HCT116 (cell line): ENCODE results near the gene RGS7. TPM values are rescaled to one million over a fixed set of nuclear protein-coding genes. Genes with fewer than 3 reads are reported as not detected.

Experiments used
- ATAC-seq: fragments of 200-7000 bp; cut with Tn5 transposase; 2 replicates; pipeline ENCODE4 v1.9.1; 2020; ENCODE audit warnings: mild to moderate bottlenecking, moderate library complexity
- BruUV-seq: library from RNA; stranded (reverse); fragments of 400-500 nt; replicated peaks from 2 replicates; lab custom pipeline; 2021; lab: Mats Ljungman, UMichigan
- CTCF ChIA-PET: fragments of 300-600 bp; sonication (Branson Sonifier 250); formaldehyde crosslinking; loops from one replicate; lab custom pipeline; 2021; ENCODE audit warnings: antibody characterized with exemption; lab: Charles Lee
- POLR2A ChIA-PET: fragments of 300-600, 350-600 bp; sonication (Branson Sonifier 250); formaldehyde crosslinking; loops from one replicate; lab custom pipeline; 2021; ENCODE audit warnings: antibody characterized with exemption; lab: Charles Lee
- RAD21 ChIA-PET, 2 experiments: fragments of 300-600 bp; sonication (Branson Sonifier 250); formaldehyde crosslinking; loops; one replicate each; lab custom pipeline; 2023; ENCODE audit warnings: low total read pairs in 2 of 2; ENCODE audit not compliant: uncharacterized antibody in 2 of 2, unreplicated experiment in 2 of 2, low non-redundant PET in 1 of 2; lab: Charles Lee
- DNase-seq: peaks from one replicate; pipeline ENCODE4 v3.0.0-alpha.2; 2010; ENCODE audit warnings: low read depth, low spot score
- H2AFZ ChIP-seq: fragments of 200-600 bp; shearing (Covaris generic), sonication (generic); 2 replicates; pipeline ENCODE4 v1.6.1; 2017; ENCODE audit warnings: low read depth, mixed run types, mixed read lengths, antibody characterized with exemption, low read length; ENCODE audit not compliant: poor library complexity, severe bottlenecking
- H3K27ac ChIP-seq: 2 replicates; pipeline ENCODE4 v1.5.1; 2012; ENCODE audit warnings: low read depth, low read length
- H3K27me3 ChIP-seq: fragments of 200-600 bp; sonication (generic); 2 replicates; pipeline ENCODE4 v1.6.1; 2016; ENCODE audit warnings: mixed run types, low read length, mixed read lengths; ENCODE audit not compliant: insufficient read depth
- H3K36me3 ChIP-seq, 2 experiments: fragments of 200-500 bp in 1 of 2; fragments of 200-600 bp in 1 of 2; sonication (Bioruptor generic) in 1 of 2; sonication (generic) in 1 of 2; 2 replicates each; pipeline versions ENCODE4 v1.5.1 to v1.6.1; 2014 to 2016; ENCODE audit warnings: low read length in 2 of 2, inconsistent platforms in 1 of 2, mixed read lengths in 1 of 2, mixed run types in 1 of 2; ENCODE audit not compliant: insufficient read depth in 2 of 2, control insufficient read depth in 1 of 2
- H3K4me1 ChIP-seq, 2 experiments: fragments of 200-600 bp in 1 of 2; sonication (generic) in 1 of 2; 2 replicates each; pipeline versions ENCODE4 v1.5.1 to v1.6.1; 2012 to 2017; ENCODE audit warnings: low read length in 2 of 2, inconsistent platforms in 1 of 2, mild to moderate bottlenecking in 1 of 2, mixed read lengths in 1 of 2, mixed run types in 1 of 2, moderate library complexity in 1 of 2; ENCODE audit not compliant: insufficient read depth in 2 of 2, control insufficient read depth in 1 of 2
- H3K4me2 ChIP-seq: fragments of 200-600 bp; sonication (generic); 2 replicates; pipeline ENCODE4 v1.6.1; 2017; ENCODE audit warnings: mixed run types, low read length, mixed read lengths
- H3K4me3 ChIP-seq, 2 experiments: fragments of 200-600 bp in 1 of 2; sonication (generic) in 1 of 2; replicated peaks in 1 of 2; 2 replicates each; pipeline ENCODE4 v1.5.1; 2011 to 2016; ENCODE audit warnings: low read length in 2 of 2, control low read depth in 1 of 2, low read depth in 1 of 2, mild to moderate bottlenecking in 1 of 2, mixed read lengths in 1 of 2, mixed run types in 1 of 2
- H3K79me2 ChIP-seq: fragments of 200-600 bp; sonication (generic); 2 replicates; pipeline ENCODE4 v1.6.1; 2017; ENCODE audit warnings: mild to moderate bottlenecking, mixed run types, low read length, moderate library complexity, mixed read lengths; ENCODE audit not compliant: insufficient read depth
- H3K9ac ChIP-seq: fragments of 200-600 bp; sonication (generic); 2 replicates; pipeline ENCODE4 v1.6.1; 2016; ENCODE audit warnings: low read length, mixed read lengths
- H3K9me2 ChIP-seq: fragments of 200-600 bp; sonication (generic), shearing (Covaris generic); 2 replicates; pipeline ENCODE4 v1.6.1; 2017; ENCODE audit warnings: mixed run types, mild to moderate bottlenecking, moderate library complexity; ENCODE audit not compliant: insufficient read depth
- H3K9me3 ChIP-seq, 2 experiments: fragments of 200-500 bp in 1 of 2; fragments of 200-600 bp in 1 of 2; sonication (Bioruptor generic) in 1 of 2; sonication (generic) in 1 of 2; 2 replicates each; pipeline ENCODE4 v1.6.1; 2014 to 2017; ENCODE audit warnings: low read length in 2 of 2, mixed read lengths in 2 of 2, inconsistent platforms in 1 of 2, low read depth in 1 of 2, mild to moderate bottlenecking in 1 of 2, mixed run types in 1 of 2, moderate library complexity in 1 of 2; ENCODE audit not compliant: control insufficient read depth in 1 of 2, insufficient read depth in 1 of 2
- H4K20me1 ChIP-seq: fragments of 200-600 bp; sonication (generic), shearing (Covaris generic); 2 replicates; pipeline ENCODE4 v1.6.1; 2017; ENCODE audit warnings: mixed run types, mild to moderate bottlenecking, moderate library complexity; ENCODE audit not compliant: insufficient read depth
- CBX3 ChIP-seq: IDR thresholded peaks from 2 replicates; pipeline ENCODE4 v1.6.1; 2012; ENCODE audit warnings: low read depth
- CEBPB ChIP-seq: IDR thresholded peaks from 2 replicates; pipeline ENCODE4 v1.6.1; 2012; ENCODE audit warnings: low read depth
- EGR1 ChIP-seq: IDR thresholded peaks from 2 replicates; pipeline ENCODE4 v1.6.1; 2012; ENCODE audit warnings: low read depth
- EZH2 ChIP-seq: fragments of 200-600 bp; sonication (generic); IDR thresholded peaks from 2 replicates; pipeline ENCODE4 v1.6.1; 2017; ENCODE audit warnings: antibody characterized with exemption, mixed run types
- EZH2phosphoT487 ChIP-seq: fragments of 200-600 bp; IDR thresholded peaks from 2 replicates; pipeline ENCODE4 v1.6.1; 2018; ENCODE audit warnings: antibody characterized with exemption, borderline replicate concordance
- FOSL1 ChIP-seq: IDR thresholded peaks from 2 replicates; pipeline ENCODE4 v1.6.1; 2012; ENCODE audit warnings: low read depth
- JUND ChIP-seq: IDR thresholded peaks from 2 replicates; pipeline ENCODE4 v1.6.1; 2012
- POLR2AphosphoS5 ChIP-seq: IDR thresholded peaks from 2 replicates; pipeline ENCODE4 v1.6.1; 2011; ENCODE audit warnings: mild to moderate bottlenecking, low read depth, low read length, moderate library complexity
- RAD21 ChIP-seq: IDR thresholded peaks from 2 replicates; pipeline ENCODE4 v1.6.1; 2012; ENCODE audit warnings: low read depth, mild to moderate bottlenecking
- SIN3A ChIP-seq: IDR thresholded peaks from 2 replicates; pipeline ENCODE4 v1.6.1; 2012; ENCODE audit warnings: low read depth
- SP1 ChIP-seq: IDR thresholded peaks from 2 replicates; pipeline ENCODE4 v1.6.1; 2012; ENCODE audit warnings: low read depth
- SRF ChIP-seq: IDR thresholded peaks from 2 replicates; pipeline ENCODE4 v1.6.1; 2012; ENCODE audit warnings: low read depth
- TCF7L2 ChIP-seq: IDR thresholded peaks from 2 replicates; pipeline ENCODE4 v1.7.0; 2011; ENCODE audit warnings: borderline replicate concordance, inconsistent platforms; ENCODE audit not compliant: insufficient read depth, insufficient read length; ENCODE audit errors: extremely low read depth
- YY1 ChIP-seq: IDR thresholded peaks from 2 replicates; pipeline ENCODE4 v1.6.1; 2011; ENCODE audit warnings: low read length, low read depth, moderate library complexity, mild to moderate bottlenecking; ENCODE audit not compliant: insufficient replicate concordance; ENCODE audit errors: extremely low read depth
- ZNF274 ChIP-seq: fragments of 200-500 bp; sonication (Bioruptor generic); IDR thresholded peaks from 2 replicates; pipeline ENCODE4 v1.6.1; 2014; ENCODE audit warnings: mild to moderate bottlenecking, low read depth, low read length, inconsistent platforms
- intact Hi-C: fragments of 100-400 bp; cut with micrococcal nuclease; formaldehyde crosslinking; loops from 2 replicates; pipeline ENCODE4 v1.10.0; 2022
- total RNA-seq: library from RNA; stranded (reverse); gene quantifications from one replicate; pipeline ENCODE4 v1.2.1, GENCODE V29; 2021; ENCODE audit not compliant: unreplicated experiment
- TF ChIP-seq, protein P1 (sequence below), 3 experiments: fragments of 200-600 bp in 1 of 3; sonication (generic) in 1 of 3; IDR thresholded peaks in 2 of 3; conservative IDR thresholded peaks in 1 of 3; 2 replicates each; pipeline ENCODE4 v1.5.1; 2012 to 2017; ENCODE audit warnings: low read depth in 2 of 3, low read length in 2 of 3, antibody characterized with exemption in 1 of 3, borderline replicate concordance in 1 of 3, control low read depth in 1 of 3, mild to moderate bottlenecking in 1 of 3, mixed read lengths in 1 of 3, mixed run types in 1 of 3, moderate library complexity in 1 of 3; ENCODE audit not compliant: insufficient read depth in 1 of 3
- TF ChIP-seq, protein P2 (sequence below): IDR thresholded peaks from 2 replicates; pipeline ENCODE4 v1.6.1; 2012
- TF ChIP-seq, protein P3 (sequence below): IDR thresholded peaks from 2 replicates; pipeline ENCODE4 v1.6.1; 2012; ENCODE audit warnings: low read depth
- TF ChIP-seq, protein P4 (sequence below): IDR thresholded peaks from 2 replicates; pipeline ENCODE4 v1.6.1; 2011; ENCODE audit warnings: mild to moderate bottlenecking, low read length, moderate library complexity; ENCODE audit not compliant: insufficient replicate concordance; ENCODE audit errors: extremely low read depth

RGS7 gene
- total RNA-seq, 1 experiment from 2014 or later: not detected

DNA sequence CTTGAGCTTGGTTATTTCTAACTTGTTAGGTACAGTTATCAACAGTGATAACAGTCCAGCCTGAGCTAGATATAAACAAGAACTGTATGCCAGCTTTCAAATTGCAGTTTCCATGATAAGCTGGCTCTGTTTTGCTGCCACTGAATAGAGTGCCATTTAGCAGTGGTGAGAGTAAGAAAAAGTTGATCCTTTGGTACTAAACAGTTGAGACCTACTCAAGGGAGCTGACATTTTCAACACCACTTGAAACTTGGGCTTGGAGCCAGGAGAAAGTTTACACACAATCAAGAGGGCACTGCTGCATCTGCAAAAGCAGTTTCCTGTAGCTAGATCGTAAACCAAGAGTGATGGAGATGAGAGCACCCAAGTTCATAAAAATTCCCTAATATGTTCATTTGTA is 131.3 kb downstream of the RGS7 start:
- ATAC-seq: no peak
- DNase-seq: no peak
- Histone ChIP-seq H3K4me1 (no peaks in the 10 kb centered on the region), H3K4me2 (no peak overlapping the region), H4K20me1 (no peaks in the 10 kb centered on the region), H3K9me2 (no peaks in the 10 kb centered on the region), H3K79me2 (no peaks in the 10 kb centered on the region), H3K4me3 (no peak overlapping the region), H3K9ac (no peak overlapping the region), H3K36me3 (no peaks in the 10 kb centered on the region), H3K9me3 (peaks cover 0 to 6% of the 10 kb centered on the region in 2 experiments; a peak in 2 of 4 replicates), H2AFZ (no peak overlapping the region), H3K27ac (no peak overlapping the region), H3K27me3 (no peaks in the 10 kb centered on the region)
- TF ChIP-seq FOSL1 (no peak), EZH2 (no peak), SIN3A (no peak), EGR1 (no peak), ZNF274 (no peak), EZH2phosphoT487 (no peak), RAD21 (no peak), POLR2AphosphoS5 (no peak), YY1 (no peak), JUND (no peak), TCF7L2 (no peak), SRF (no peak), SP1 (no peak), CEBPB (no peak), CBX3 (no peak)
- TF ChIP-seq, protein P1, sequence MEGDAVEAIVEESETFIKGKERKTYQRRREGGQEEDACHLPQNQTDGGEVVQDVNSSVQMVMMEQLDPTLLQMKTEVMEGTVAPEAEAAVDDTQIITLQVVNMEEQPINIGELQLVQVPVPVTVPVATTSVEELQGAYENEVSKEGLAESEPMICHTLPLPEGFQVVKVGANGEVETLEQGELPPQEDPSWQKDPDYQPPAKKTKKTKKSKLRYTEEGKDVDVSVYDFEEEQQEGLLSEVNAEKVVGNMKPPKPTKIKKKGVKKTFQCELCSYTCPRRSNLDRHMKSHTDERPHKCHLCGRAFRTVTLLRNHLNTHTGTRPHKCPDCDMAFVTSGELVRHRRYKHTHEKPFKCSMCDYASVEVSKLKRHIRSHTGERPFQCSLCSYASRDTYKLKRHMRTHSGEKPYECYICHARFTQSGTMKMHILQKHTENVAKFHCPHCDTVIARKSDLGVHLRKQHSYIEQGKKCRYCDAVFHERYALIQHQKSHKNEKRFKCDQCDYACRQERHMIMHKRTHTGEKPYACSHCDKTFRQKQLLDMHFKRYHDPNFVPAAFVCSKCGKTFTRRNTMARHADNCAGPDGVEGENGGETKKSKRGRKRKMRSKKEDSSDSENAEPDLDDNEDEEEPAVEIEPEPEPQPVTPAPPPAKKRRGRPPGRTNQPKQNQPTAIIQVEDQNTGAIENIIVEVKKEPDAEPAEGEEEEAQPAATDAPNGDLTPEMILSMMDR (IDR thresholded peaks at IDR 0.05 in 2 of 3, conservative IDR thresholded peaks at IDR 0.05 in 1 of 3; ENCODE audit: borderline replicate concordance in 1 of 3, insufficient read depth in 1 of 3, low read depth in 2 of 3, low read length in 2 of 3): no peak
- TF ChIP-seq, protein P2, sequence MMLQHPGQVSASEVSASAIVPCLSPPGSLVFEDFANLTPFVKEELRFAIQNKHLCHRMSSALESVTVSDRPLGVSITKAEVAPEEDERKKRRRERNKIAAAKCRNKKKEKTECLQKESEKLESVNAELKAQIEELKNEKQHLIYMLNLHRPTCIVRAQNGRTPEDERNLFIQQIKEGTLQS: no peak
- TF ChIP-seq, protein P3, sequence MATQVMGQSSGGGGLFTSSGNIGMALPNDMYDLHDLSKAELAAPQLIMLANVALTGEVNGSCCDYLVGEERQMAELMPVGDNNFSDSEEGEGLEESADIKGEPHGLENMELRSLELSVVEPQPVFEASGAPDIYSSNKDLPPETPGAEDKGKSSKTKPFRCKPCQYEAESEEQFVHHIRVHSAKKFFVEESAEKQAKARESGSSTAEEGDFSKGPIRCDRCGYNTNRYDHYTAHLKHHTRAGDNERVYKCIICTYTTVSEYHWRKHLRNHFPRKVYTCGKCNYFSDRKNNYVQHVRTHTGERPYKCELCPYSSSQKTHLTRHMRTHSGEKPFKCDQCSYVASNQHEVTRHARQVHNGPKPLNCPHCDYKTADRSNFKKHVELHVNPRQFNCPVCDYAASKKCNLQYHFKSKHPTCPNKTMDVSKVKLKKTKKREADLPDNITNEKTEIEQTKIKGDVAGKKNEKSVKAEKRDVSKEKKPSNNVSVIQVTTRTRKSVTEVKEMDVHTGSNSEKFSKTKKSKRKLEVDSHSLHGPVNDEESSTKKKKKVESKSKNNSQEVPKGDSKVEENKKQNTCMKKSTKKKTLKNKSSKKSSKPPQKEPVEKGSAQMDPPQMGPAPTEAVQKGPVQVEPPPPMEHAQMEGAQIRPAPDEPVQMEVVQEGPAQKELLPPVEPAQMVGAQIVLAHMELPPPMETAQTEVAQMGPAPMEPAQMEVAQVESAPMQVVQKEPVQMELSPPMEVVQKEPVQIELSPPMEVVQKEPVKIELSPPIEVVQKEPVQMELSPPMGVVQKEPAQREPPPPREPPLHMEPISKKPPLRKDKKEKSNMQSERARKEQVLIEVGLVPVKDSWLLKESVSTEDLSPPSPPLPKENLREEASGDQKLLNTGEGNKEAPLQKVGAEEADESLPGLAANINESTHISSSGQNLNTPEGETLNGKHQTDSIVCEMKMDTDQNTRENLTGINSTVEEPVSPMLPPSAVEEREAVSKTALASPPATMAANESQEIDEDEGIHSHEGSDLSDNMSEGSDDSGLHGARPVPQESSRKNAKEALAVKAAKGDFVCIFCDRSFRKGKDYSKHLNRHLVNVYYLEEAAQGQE: no peak
- TF ChIP-seq, protein P4, sequence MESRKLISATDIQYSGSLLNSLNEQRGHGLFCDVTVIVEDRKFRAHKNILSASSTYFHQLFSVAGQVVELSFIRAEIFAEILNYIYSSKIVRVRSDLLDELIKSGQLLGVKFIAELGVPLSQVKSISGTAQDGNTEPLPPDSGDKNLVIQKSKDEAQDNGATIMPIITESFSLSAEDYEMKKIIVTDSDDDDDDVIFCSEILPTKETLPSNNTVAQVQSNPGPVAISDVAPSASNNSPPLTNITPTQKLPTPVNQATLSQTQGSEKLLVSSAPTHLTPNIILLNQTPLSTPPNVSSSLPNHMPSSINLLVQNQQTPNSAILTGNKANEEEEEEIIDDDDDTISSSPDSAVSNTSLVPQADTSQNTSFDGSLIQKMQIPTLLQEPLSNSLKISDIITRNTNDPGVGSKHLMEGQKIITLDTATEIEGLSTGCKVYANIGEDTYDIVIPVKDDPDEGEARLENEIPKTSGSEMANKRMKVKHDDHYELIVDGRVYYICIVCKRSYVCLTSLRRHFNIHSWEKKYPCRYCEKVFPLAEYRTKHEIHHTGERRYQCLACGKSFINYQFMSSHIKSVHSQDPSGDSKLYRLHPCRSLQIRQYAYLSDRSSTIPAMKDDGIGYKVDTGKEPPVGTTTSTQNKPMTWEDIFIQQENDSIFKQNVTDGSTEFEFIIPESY: no peak
- ChIA-PET CTCF (no interaction called here), RAD21 (no interaction called here), POLR2A (no interaction called here)
- BruUV-seq: no TSS peak
- intact Hi-C loops: no loop called here
